PFSK-1 (cell line): ENCODE measurements around the gene ADAM10.

Source experiments
- FOXP2 ChIP-seq: optimal IDR thresholded peaks from 2 replicates; pipeline ENCODE3; 2011; ENCODE audit warnings: borderline replicate concordance, control low read depth, inconsistent platforms; ENCODE audit not compliant: insufficient read depth; ENCODE audit errors: extremely low read length, extremely low read depth
- POLR2AphosphoS5 ChIP-seq: IDR thresholded peaks from 2 replicates; pipeline ENCODE4 v1.6.1; 2012; ENCODE audit warnings: low read depth, mild to moderate bottlenecking, control low read depth, low read length, moderate library complexity
- SIN3A ChIP-seq: IDR thresholded peaks from 2 replicates; pipeline ENCODE4 v1.6.1; 2012; ENCODE audit warnings: mild to moderate bottlenecking, low read length, moderate library complexity, borderline replicate concordance; ENCODE audit not compliant: insufficient read depth
- TAF1 ChIP-seq: IDR thresholded peaks from 2 replicates; pipeline ENCODE4 v1.6.1; 2012; ENCODE audit warnings: low read length, control low read depth, borderline replicate concordance; ENCODE audit not compliant: insufficient read depth
- TF ChIP-seq, protein P1 (sequence below), 2 experiments: IDR thresholded peaks; 2 replicates each; pipeline versions ENCODE4 v1.6.1 to v1.8.0; 2011 to 2012; ENCODE audit warnings: low read depth in 2 of 2, low read length in 2 of 2, control low read depth in 1 of 2, inconsistent platforms in 1 of 2, mild to moderate bottlenecking in 1 of 2, moderate library complexity in 1 of 2; ENCODE audit not compliant: insufficient read depth in 1 of 2

The ADAM10 gene

DNA sequence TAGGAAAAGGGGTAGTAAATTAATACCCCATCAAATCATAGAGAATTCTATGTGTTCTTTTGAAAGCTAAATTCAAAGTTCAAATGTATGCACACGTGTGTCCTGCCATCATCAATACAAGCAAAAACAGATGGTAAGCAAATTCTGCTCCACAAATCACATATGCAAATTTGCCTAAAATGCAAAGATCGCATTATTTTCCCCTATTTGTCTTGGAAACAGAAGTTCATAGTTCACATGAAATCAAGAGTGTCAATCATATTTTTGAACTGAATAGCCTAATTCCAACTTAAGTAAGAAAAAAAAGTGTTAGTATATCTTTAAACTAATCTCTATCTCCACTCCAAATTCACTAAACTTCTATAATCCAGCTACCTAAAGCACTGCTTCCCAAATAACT, 8.5 kb downstream of the ADAM10 start:
- TF ChIP-seq TAF1 (no peak), SIN3A (no peak), FOXP2 (no peak), POLR2AphosphoS5 (no peak)
- TF ChIP-seq, protein P1, sequence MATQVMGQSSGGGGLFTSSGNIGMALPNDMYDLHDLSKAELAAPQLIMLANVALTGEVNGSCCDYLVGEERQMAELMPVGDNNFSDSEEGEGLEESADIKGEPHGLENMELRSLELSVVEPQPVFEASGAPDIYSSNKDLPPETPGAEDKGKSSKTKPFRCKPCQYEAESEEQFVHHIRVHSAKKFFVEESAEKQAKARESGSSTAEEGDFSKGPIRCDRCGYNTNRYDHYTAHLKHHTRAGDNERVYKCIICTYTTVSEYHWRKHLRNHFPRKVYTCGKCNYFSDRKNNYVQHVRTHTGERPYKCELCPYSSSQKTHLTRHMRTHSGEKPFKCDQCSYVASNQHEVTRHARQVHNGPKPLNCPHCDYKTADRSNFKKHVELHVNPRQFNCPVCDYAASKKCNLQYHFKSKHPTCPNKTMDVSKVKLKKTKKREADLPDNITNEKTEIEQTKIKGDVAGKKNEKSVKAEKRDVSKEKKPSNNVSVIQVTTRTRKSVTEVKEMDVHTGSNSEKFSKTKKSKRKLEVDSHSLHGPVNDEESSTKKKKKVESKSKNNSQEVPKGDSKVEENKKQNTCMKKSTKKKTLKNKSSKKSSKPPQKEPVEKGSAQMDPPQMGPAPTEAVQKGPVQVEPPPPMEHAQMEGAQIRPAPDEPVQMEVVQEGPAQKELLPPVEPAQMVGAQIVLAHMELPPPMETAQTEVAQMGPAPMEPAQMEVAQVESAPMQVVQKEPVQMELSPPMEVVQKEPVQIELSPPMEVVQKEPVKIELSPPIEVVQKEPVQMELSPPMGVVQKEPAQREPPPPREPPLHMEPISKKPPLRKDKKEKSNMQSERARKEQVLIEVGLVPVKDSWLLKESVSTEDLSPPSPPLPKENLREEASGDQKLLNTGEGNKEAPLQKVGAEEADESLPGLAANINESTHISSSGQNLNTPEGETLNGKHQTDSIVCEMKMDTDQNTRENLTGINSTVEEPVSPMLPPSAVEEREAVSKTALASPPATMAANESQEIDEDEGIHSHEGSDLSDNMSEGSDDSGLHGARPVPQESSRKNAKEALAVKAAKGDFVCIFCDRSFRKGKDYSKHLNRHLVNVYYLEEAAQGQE (IDR thresholded peaks at IDR 0.05; ENCODE audit: insufficient read depth in 1 of 2, low read depth in 2 of 2, low read length in 2 of 2) = no peak

DNA sequence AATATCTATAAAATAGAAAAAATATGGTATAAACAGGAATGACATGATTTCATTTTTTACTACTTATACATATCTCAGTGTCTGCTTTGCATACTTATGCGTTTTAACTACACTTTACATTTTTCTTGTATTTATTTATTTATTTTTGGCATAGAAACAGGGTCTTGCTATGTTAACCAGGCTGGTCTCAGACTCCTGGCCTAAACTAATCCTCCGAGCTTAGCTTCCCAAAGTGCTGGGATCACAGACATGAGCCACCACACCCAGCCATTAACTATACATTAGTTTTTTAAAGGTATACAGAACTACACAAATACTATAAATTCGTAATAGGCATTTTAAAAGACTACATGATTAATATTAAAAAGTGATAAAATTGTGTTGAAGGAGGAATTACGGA, 9.1 kb downstream of the ADAM10 start:
- TF ChIP-seq POLR2AphosphoS5 (no peak), TAF1 (no peak), SIN3A (no peak)

DNA sequence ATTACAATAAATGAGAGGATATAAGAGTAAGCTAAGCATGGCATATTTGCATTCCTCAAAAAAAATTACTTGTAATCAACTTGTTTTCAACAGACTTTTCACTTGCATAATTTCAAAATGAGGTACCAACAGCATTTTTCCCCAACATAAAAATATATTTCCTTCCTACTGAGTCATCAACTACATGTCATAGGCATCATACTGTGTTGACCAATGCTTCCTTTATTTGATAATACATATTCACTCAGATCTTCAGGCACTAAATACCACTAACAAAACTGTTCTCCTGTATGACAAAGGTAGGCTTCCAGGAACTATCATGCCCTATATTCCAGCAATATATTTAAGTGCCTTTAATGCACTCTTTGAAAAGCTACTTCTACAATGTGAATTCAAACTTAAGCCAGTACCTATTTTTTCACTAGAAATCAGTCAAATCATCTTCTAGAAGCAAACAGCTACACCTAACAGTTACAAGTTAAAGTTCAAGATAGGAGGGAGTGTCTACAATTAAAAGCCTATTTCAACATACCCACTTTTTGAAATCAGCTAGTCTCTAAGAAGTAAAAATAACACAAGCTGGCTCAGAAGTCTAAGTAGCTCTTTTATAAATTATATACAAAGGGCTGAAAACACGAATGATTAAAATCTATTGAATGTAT, 11.3 kb downstream of the ADAM10 start:
- TF ChIP-seq, protein P1 (IDR thresholded peaks at IDR 0.05; ENCODE audit: insufficient read depth in 1 of 2, low read depth in 2 of 2, low read length in 2 of 2) = no peak
- TF ChIP-seq TAF1 (no peak), POLR2AphosphoS5 (no peak), FOXP2 (no peak), SIN3A (no peak)

DNA sequence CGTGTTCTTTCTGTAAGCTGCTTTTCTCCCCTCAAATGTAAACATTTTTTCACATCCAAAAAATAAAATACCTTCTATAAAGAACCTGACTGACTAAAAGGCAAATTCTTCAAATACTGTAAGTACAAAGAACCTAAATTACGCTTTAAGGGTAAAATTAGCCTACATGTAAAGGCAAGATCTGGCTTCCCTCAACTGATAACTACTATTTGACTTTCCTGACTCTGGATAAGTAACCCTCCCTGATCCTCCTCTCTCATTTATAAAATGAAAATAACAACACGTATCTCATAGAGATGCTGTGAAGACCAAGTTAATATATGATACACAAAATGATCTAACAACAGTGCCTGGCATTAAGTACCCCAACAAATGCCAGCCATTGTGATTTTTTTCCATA, 12.2 kb downstream of the ADAM10 start:
- TF ChIP-seq TAF1 (no peak), SIN3A (no peak), FOXP2 (no peak), POLR2AphosphoS5 (no peak)
- TF ChIP-seq, protein P1 (IDR thresholded peaks at IDR 0.05; ENCODE audit: insufficient read depth in 1 of 2, low read depth in 2 of 2, low read length in 2 of 2) = no peak

DNA sequence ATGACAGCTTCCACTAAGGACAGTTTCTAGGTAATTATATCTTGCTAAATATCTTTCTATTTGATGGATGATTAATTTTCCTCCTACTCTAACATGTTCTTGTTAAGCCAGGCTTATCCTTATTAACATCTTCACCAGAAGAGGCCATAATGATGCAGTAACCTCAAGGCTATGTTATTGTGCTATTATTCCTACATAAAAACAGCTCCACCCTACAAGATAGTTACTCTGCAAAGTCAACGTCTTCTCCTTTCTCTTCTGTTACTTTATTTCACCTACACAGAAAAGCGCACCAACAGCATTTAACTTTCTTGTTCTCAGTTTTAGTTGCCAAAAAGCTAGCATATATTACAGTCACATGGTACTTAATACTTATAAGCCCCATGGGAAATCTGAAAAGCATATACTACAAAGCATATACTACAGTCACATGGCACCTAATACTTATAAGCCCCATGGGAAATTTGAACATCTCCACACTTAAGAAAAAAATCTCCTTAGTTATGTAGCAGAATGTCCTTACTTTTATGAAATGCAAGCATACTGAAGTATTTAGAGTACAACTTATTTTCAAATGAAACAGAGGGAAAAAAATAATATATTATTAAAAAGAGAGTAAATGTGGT, 13.4 kb downstream of the ADAM10 start:
- TF ChIP-seq TAF1 (no peak), SIN3A (no peak), POLR2AphosphoS5 (no peak), FOXP2 (no peak)
- TF ChIP-seq, protein P1 (IDR thresholded peaks at IDR 0.05; ENCODE audit: insufficient read depth in 1 of 2, low read depth in 2 of 2, low read length in 2 of 2) = no peak
